HepG2 (cell line): ENCODE results near the gene FAHD1. TPM values are rescaled to one million over a fixed set of nuclear protein-coding genes. Genes with fewer than 3 reads are reported as not detected.

Source experiments
- ARID5B ChIP-seq: IDR thresholded peaks from 2 replicates; pipeline ENCODE4 v1.4.0; 2020; ENCODE audit warnings: mild to moderate bottlenecking, missing genetic modification reagents
- ATF5 ChIP-seq: sonication (generic); formaldehyde crosslinking; IDR thresholded peaks from 2 replicates; pipeline ENCODE4 v1.4.0; 2020; ENCODE audit warnings: mild to moderate bottlenecking, low read depth, missing genetic modification reagents
- BRD4 ChIP-seq: sonication (generic); formaldehyde crosslinking; IDR thresholded peaks from 2 replicates; pipeline ENCODE4 v1.4.0; 2020; ENCODE audit warnings: missing genetic modification reagents
- DMTF1 ChIP-seq: sonication (generic); formaldehyde crosslinking; IDR thresholded peaks from 2 replicates; pipeline ENCODE4 v1.4.0; 2020; ENCODE audit warnings: mild to moderate bottlenecking, missing genetic modification reagents
- EEA1 ChIP-seq: sonication (generic); formaldehyde crosslinking; IDR thresholded peaks from 2 replicates; pipeline ENCODE4 v1.5.1; 2020; ENCODE audit warnings: mild to moderate bottlenecking, missing genetic modification reagents, borderline replicate concordance
- FOXM1 ChIP-seq: sonication (generic); formaldehyde crosslinking; IDR thresholded peaks from 2 replicates; pipeline ENCODE4 v1.5.0; 2020; ENCODE audit warnings: missing genetic modification reagents
- GFI1 ChIP-seq: sonication (generic); formaldehyde crosslinking; IDR thresholded peaks from 2 replicates; pipeline ENCODE4 v1.5.0; 2020; ENCODE audit warnings: missing genetic modification reagents, mild to moderate bottlenecking, borderline replicate concordance
- IKZF4 ChIP-seq: sonication (generic); formaldehyde crosslinking; IDR thresholded peaks from 2 replicates; pipeline ENCODE4 v1.5.1; 2020; ENCODE audit warnings: borderline replicate concordance, mild to moderate bottlenecking, low read depth, missing genetic modification reagents; ENCODE audit errors: not compliant biosample characterization
- PAX8 ChIP-seq: sonication (generic); formaldehyde crosslinking; IDR thresholded peaks from 2 replicates; pipeline ENCODE4 v1.8.0; 2022; ENCODE audit warnings: mild to moderate bottlenecking, missing genetic modification reagents, borderline replicate concordance
- RCOR2 ChIP-seq: IDR thresholded peaks from 2 replicates; pipeline ENCODE4 v1.6.1; 2016; ENCODE audit warnings: missing biosample characterization, missing genetic modification reagents
- SYNCRIP ChIP-seq: fragments of 200-400 bp; formaldehyde crosslinking; IDR thresholded peaks from 2 replicates; pipeline ENCODE4 v1.6.1; 2018; ENCODE audit warnings: mild to moderate bottlenecking, low read depth, low read length; ENCODE audit not compliant: insufficient read depth
- TAF15 ChIP-seq: fragments of 200-400 bp; formaldehyde crosslinking; IDR thresholded peaks from one replicate; pipeline ENCODE4 v1.6.1; 2018; ENCODE audit warnings: mild to moderate bottlenecking, low read depth, low read length; ENCODE audit not compliant: poor library complexity, severe bottlenecking
- TBP ChIP-seq: sonication (generic); formaldehyde crosslinking; IDR thresholded peaks from 2 replicates; pipeline ENCODE4 v1.5.0; 2020; ENCODE audit warnings: missing genetic modification reagents
- TFE3 ChIP-seq: IDR thresholded peaks from 2 replicates; pipeline ENCODE4 v1.6.1; 2016
- TRIM22 ChIP-seq: fragments of 450-650 bp; IDR thresholded peaks from 2 replicates; pipeline ENCODE4 v1.6.1; 2017
- ZBTB1 ChIP-seq: sonication (generic); formaldehyde crosslinking; IDR thresholded peaks from 2 replicates; pipeline ENCODE4 v1.4.0; 2020; ENCODE audit warnings: missing genetic modification reagents, borderline replicate concordance
- ZNF350 ChIP-seq: sonication (generic); formaldehyde crosslinking; IDR thresholded peaks from 2 replicates; pipeline ENCODE4 v1.4.0; 2020; ENCODE audit warnings: mild to moderate bottlenecking, low read depth, missing genetic modification reagents, borderline replicate concordance
- ZNF670 ChIP-seq: sonication (generic); formaldehyde crosslinking; IDR thresholded peaks from 2 replicates; pipeline ENCODE4 v1.8.0; 2022; ENCODE audit warnings: mild to moderate bottlenecking, missing genetic modification reagents, borderline replicate concordance
- polyA plus RNA-seq, 8 experiments: library from polyadenylated mRNA; depleted of rRNA in 3 of 8; stranded (reverse) in 7 of 8; unstranded in 1 of 8; fragments of >200 nt; fragmentation: Illumina TruSeq in 4 of 8; extraction: Trizol in 4 of 8; gene quantifications; 2 replicates each; pipeline versions ENCODE4 v1.2.1 to v1.2.3, GENCODE V29; 2011 to 2016; ENCODE audit warnings: low read depth in 4 of 8, missing spikeins in 1 of 8, mixed read lengths in 1 of 8; ENCODE audit not compliant: insufficient read depth in 1 of 8
- total RNA-seq, 5 experiments: library from RNA; depleted of rRNA; stranded (reverse); fragments of >200 nt; fragmentation: Illumina TruSeq; extraction: Trizol; gene quantifications; 2 replicates each; pipeline ENCODE4 v1.2.3, GENCODE V29; 2016; ENCODE audit warnings: low read depth in 1 of 5

FAHD1 gene
- total and polyA plus RNA-seq, 2 of the 13 experiments (the other 11 are each of a cell fraction or from before 2014, with no cell fraction given), result 39.0 to 45.3 TPM

GRCh38 chr16:1826691-1827573 is at the start of gene FAHD1, which contains the start of gene HAGH (continued):
- TF ChIP-seq DMTF1 (CRISPR knock-in tag), result no peak
- no peak for TF ChIP-seq ZBTB1 (CRISPR knock-in tag)
- TF ChIP-seq EEA1 (CRISPR knock-in tag), result peak; percentile 96
- no peak for TF ChIP-seq SYNCRIP
- TF ChIP-seq ZNF350 (CRISPR knock-in tag), result peak; percentile 92
- TF ChIP-seq TRIM22, result no peak
- peak; percentile 74 for TF ChIP-seq TAF15
- TF ChIP-seq TBP (CRISPR knock-in tag), result no peak
- peak; percentile 61 for TF ChIP-seq ARID5B (CRISPR knock-in tag)
- TF ChIP-seq BRD4, result peak; percentile 96
- 0 out of 2 replicates have a peak, but pooled peaks have one; percentile 22 for TF ChIP-seq RCOR2 (CRISPR knock-in tag)
- TF ChIP-seq GFI1 (CRISPR knock-in tag), result no peak
- no peak for TF ChIP-seq PAX8 (CRISPR knock-in tag)
- TF ChIP-seq ATF5, result peak; percentile 64; the same call in 1 of the 2 replicates
- TF ChIP-seq FOXM1 (CRISPR knock-in tag), result no peak
- TF ChIP-seq IKZF4 (CRISPR knock-in tag), result no peak
- 0 out of 2 replicates have a peak, but pooled peaks have one; percentile 57 for TF ChIP-seq ZNF670 (CRISPR knock-in tag)
- peak; percentile 97 for TF ChIP-seq TFE3 (CRISPR knock-in tag)
